ENCODE measurements around the gene AGBL5. TPM values are rescaled to one million over a fixed set of nuclear protein-coding genes. Genes with fewer than 3 reads are reported as not detected.

The AGBL5 gene
- total RNA-seq, 1 experiment from 2014 or later = 40.0 TPM

DNA sequence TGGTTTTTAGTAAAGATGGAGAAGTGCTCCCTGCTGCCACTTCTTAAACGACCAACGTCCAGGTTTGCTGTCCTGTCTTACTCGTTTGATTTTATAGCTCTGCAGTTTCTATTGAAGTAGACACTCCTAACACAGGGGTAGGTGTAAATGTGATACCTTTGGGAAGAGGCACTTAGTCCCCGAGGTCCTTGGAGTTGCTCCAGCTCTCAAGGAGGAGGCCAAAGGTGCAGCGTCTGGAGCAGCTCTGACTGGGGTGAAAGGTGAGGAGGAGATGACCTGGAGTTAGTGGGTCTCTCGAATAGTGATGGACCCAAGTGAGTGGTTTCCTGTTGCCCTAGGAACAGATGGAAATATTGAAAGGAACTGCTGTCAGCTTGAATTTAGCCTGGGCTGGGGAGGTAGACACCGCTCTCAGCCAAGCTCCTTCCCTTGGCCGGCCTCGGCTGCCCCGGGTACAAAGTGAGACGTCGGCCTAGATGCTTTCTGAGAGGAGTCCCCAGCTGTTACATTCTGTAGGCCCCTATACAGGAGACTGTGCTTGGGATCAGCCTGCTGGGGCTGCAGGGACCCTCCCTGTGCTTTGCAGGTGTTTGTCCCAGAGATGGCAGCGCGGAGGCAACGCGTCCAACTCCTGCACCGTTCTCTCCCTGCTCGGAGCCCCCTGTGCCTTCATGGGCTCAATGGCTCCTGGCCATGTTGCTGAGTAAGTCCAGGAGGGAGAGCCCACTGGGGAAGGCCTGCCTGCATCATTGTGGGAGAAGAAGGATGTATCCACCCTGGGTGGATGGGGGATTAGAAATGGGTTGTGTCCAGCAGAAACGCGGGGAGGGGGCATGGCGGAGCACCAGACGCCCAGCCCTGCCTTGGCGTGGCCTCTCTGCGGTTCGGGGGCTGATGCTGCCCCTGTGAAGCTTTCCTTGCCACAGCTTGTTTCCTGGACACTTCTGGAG, 40.6 kb downstream of the AGBL5 start:
- no peak overlapping the region for H3K4me3 ChIP-seq (replicated peaks in 1 of 2; ENCODE audit: low read depth in 1 of 2, low read length in 2 of 2)
- no peaks in the 10 kb centered on the region for H3K9me3 ChIP-seq (ENCODE audit: control insufficient read depth in 1 of 2, insufficient read depth in 1 of 2, low read depth in 1 of 2, low read length in 2 of 2)
- H3K27ac ChIP-seq (ENCODE audit: low read depth, low read length) = no peak overlapping the region
- intact Hi-C loops (cut with micrococcal nuclease) = no loop called here
- H3K36me3 ChIP-seq (ENCODE audit: control insufficient read depth in 1 of 2, insufficient read depth in 2 of 2, low read length in 2 of 2) = no peaks in the 10 kb centered on the region
- no peak overlapping the region for H2AFZ ChIP-seq (ENCODE audit: low read depth, low read length, poor library complexity, severe bottlenecking)
- no peaks in the 10 kb centered on the region for H3K9me2 ChIP-seq (ENCODE audit: insufficient read depth)
- H4K20me1 ChIP-seq (ENCODE audit: insufficient read depth) = no peaks in the 10 kb centered on the region
- no peak for ATAC-seq
- ChIA-PET RAD21 (ENCODE audit: low non-redundant PET in 1 of 2, low total read pairs in 2 of 2, uncharacterized antibody in 2 of 2, unreplicated experiment in 2 of 2) (no interaction called here), CTCF (no interaction called here), POLR2A (no interaction called here)
- H3K27me3 ChIP-seq (ENCODE audit: insufficient read depth, low read length) = no peaks in the 10 kb centered on the region
- no peak overlapping the region for H3K9ac ChIP-seq (ENCODE audit: low read length)
- peaks cover 0 to 16% of the 10 kb centered on the region in 2 experiments; a peak in 3 of 4 replicates for H3K4me1 ChIP-seq (ENCODE audit: control insufficient read depth in 1 of 2, insufficient read depth in 2 of 2, low read length in 2 of 2)
- H3K79me2 ChIP-seq (ENCODE audit: insufficient read depth, low read length) = no peaks in the 10 kb centered on the region
- no peak for TF ChIP-seq ZBTB33 (IDR thresholded peaks at IDR 0.05; ENCODE audit: extremely low read depth, insufficient replicate concordance, low read length)
- no peak for TF ChIP-seq TCF7L2 (IDR thresholded peaks at IDR 0.05; ENCODE audit: borderline replicate concordance, extremely low read depth, insufficient read depth, insufficient read length)
- TF ChIP-seq ZFX (IDR thresholded peaks at IDR 0.05) = 0 out of 2 replicates have a peak, but pooled peaks have one; percentile 7
- H3K4me2 ChIP-seq (ENCODE audit: low read length) = no peak overlapping the region
- BruUV-seq (replicated peaks) = no TSS peak
- DNase-seq (ENCODE audit: low read depth, low spot score) = no peak

All from HCT116 (cell line).